Activated naive CD4-positive, alpha-beta T cell treated with anti-CD3 and anti-CD28 coated beads, Interleukin-2, amount 50 U/mL, for 24 hours (primary cell): ENCODE measurements around the gene SNX14.
"Not testable (repeated sequence)": the region's sequence is repeated elsewhere in the genome, so short reads cannot be mapped to it uniquely, and the experiment has no call there.

Source experiments
- H3K27ac Mint-ChIP-seq: one replicate; pipeline ENCODE4 v1.8.0; 2021; ENCODE audit warnings: mild to moderate bottlenecking, mixed read lengths
- H3K27me3 Mint-ChIP-seq: one replicate; pipeline ENCODE4 v1.8.0; 2021; ENCODE audit warnings: mixed read lengths
- H3K36me3 Mint-ChIP-seq: one replicate; pipeline ENCODE4 v1.8.0; 2021; ENCODE audit warnings: mixed read lengths
- H3K4me1 Mint-ChIP-seq: one replicate; pipeline ENCODE4 v1.8.0; 2021; ENCODE audit warnings: mixed read lengths
- H3K4me3 Mint-ChIP-seq: one replicate; pipeline ENCODE4 v1.8.0; 2021; ENCODE audit warnings: mild to moderate bottlenecking, mixed read lengths
- H3K9me3 Mint-ChIP-seq: one replicate; pipeline ENCODE4 v1.8.0; 2021; ENCODE audit warnings: mixed read lengths

Gene SNX14, protein sequence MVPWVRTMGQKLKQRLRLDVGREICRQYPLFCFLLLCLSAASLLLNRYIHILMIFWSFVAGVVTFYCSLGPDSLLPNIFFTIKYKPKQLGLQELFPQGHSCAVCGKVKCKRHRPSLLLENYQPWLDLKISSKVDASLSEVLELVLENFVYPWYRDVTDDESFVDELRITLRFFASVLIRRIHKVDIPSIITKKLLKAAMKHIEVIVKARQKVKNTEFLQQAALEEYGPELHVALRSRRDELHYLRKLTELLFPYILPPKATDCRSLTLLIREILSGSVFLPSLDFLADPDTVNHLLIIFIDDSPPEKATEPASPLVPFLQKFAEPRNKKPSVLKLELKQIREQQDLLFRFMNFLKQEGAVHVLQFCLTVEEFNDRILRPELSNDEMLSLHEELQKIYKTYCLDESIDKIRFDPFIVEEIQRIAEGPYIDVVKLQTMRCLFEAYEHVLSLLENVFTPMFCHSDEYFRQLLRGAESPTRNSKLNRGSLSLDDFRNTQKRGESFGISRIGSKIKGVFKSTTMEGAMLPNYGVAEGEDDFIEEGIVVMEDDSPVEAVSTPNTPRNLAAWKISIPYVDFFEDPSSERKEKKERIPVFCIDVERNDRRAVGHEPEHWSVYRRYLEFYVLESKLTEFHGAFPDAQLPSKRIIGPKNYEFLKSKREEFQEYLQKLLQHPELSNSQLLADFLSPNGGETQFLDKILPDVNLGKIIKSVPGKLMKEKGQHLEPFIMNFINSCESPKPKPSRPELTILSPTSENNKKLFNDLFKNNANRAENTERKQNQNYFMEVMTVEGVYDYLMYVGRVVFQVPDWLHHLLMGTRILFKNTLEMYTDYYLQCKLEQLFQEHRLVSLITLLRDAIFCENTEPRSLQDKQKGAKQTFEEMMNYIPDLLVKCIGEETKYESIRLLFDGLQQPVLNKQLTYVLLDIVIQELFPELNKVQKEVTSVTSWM

DNA sequence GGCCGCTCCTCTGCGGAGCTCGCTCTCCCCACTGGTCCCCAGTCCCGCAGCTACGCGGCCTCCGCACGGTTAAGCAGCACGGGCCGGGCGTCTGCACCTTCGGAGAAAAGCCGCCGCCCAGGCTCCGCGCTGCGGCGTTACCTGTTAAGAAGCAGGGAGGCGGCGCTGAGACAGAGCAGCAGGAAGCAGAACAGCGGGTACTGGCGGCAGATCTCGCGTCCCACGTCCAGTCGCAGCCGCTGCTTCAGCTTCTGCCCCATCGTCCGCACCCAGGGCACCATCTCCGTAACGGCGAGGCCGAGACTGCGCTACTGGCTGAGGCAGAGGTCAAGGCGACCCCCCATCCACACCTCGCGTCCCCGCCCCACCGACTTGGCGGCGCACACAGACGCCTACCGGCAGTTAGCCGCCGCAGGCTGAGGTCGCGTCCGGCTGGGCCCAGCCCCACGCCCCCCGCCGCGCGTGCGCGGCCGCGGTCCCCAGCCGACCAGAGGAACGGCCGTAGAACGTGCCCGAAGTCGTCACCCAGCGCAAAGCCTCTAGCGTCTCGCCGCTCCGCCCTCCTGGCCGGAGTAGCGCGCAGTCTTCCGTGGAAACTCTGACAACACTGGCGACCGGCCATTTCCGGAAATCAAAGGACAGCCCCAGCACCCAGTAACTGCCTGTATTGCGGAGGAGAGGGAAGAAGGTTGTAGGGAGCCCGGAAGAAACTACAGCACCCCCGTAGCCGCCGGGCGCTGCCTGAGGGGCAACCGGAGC lies at the start of gene SNX14:
SNX14 (minus strand) TSS at position 421 of the 759 bp plus-strand sequence; CDS start at position 281, 140 bp downstream.
- H3K4me1 Mint-ChIP-seq = peaks cover 55% of the 10 kb centered on the region
- H3K9me3 Mint-ChIP-seq = no peaks in the 10 kb centered on the region
- peak within 1 kb of the TSS; percentile 94 for H3K4me3 Mint-ChIP-seq
- H3K36me3 Mint-ChIP-seq = peaks cover 7% of the 10 kb centered on the region
- peak within 1 kb of the TSS; percentile 93 for H3K27ac Mint-ChIP-seq
- H3K27me3 Mint-ChIP-seq = no peaks in the 10 kb centered on the region

DNA sequence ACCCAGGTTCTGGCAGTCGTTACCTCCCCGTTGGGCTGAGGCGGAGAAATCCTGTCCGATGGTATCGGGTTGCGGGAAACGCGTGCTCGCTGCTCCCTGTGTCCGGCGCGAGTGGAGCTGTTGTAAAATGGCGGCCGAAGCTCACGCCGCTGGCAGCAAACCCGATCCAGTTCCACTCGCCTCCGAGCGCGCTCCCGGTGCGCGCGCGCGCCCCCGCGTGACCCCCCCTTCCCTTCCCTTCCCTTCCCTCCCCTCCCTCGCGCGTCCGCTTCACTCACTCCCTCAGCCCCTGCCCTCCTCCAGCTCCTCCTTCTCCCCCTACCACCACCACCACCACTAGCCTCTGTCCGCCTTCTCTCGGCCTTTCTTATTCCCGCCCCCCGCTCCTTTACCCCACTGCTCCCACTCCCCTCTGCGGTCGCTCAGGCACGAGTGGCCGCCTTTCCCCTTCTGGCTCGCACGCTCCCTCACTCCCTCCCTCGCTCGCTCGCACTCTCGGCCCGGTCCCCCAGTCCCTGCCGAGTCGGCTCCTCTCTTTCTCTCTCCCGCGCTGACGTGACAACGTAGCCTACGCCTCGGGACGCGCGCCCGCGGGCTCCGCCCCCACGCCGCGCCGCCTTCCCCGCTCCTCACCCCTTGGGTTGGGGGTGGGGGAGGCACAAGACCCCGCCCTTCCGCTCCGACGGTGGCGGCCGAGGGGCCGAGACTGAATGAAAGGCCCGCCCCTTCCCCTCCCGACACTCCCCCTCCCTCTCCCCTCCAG lies 49.3 kb upstream of the SNX14 start, which contains the start of gene SYNCRIP:
SYNCRIP (minus strand) TSS at position 113 of the 763 bp plus-strand sequence. CDS start 1,447 bp downstream, outside the sequence.
- peaks cover 49% of the 10 kb centered on the region for H3K4me1 Mint-ChIP-seq

GRCh38 chr6:85641897-85642773 lies 48.5 kb upstream of the SNX14 start:
- H3K4me1 Mint-ChIP-seq = peaks cover 57% of the 10 kb centered on the region
- H3K4me3 Mint-ChIP-seq = peak overlapping the region; percentile 95
- no peaks in the 10 kb centered on the region for H3K27me3 Mint-ChIP-seq
- no peaks in the 10 kb centered on the region for H3K9me3 Mint-ChIP-seq
- peak overlapping the region; percentile 96 for H3K27ac Mint-ChIP-seq
- peaks cover 39% of the 10 kb centered on the region for H3K36me3 Mint-ChIP-seq

More for the DNA sequence above, 49.3 kb upstream of the SNX14 start, which contains the start of gene SYNCRIP:
- Mint-ChIP-seq H3K27ac (peak within 1 kb of the TSS; percentile 96), H3K4me3 (peak within 1 kb of the TSS; percentile 95), H3K36me3 (peaks cover 33% of the 10 kb centered on the region), H3K9me3 (no peaks in the 10 kb centered on the region), H3K27me3 (no peaks in the 10 kb centered on the region)

GRCh38 chr6:85641522-85641896 lies 47.9 kb upstream of the SNX14 start:
- Mint-ChIP-seq H3K4me1 (peaks cover 62% of the 10 kb centered on the region), H3K27ac (peak overlapping the region; percentile 88), H3K27me3 (no peaks in the 10 kb centered on the region)

DNA sequence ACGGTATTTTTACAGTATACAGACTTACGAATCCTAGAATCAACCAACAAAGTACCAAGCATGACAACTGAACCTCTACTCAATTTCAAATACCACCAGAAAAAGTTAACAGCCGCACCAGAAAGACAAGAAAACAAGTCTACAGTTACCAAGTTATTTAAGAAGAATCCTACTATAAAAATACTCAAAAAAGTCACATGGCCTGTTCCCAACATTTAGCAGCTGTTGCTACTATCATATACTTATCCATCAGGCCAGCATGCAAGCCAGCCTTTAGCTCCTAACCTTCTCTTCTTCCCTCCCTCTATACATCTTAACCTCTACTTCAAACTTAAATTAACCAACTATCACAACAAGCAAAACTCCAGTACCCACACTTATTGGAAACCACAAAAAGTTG lies 47.2 kb upstream of the SNX14 start:
- H3K27me3 Mint-ChIP-seq = no peaks in the 10 kb centered on the region
- no peaks in the 10 kb centered on the region for H3K9me3 Mint-ChIP-seq
- peak overlapping the region; percentile 78 for H3K27ac Mint-ChIP-seq
- H3K4me1 Mint-ChIP-seq = peaks cover 63% of the 10 kb centered on the region
- H3K4me3 Mint-ChIP-seq = peak overlapping the region; percentile 95
- H3K36me3 Mint-ChIP-seq = peaks cover 44% of the 10 kb centered on the region

More at GRCh38 chr6:85641522-85641896, 47.9 kb upstream of the SNX14 start:
- H3K9me3 Mint-ChIP-seq = no peaks in the 10 kb centered on the region
- peak overlapping the region; percentile 95 for H3K4me3 Mint-ChIP-seq
- H3K36me3 Mint-ChIP-seq = peaks cover 42% of the 10 kb centered on the region

GRCh38 chr6:85637579-85637978 lies 43.9 kb upstream of the SNX14 start:
- Mint-ChIP-seq H3K27me3 (no peaks in the 10 kb centered on the region), H3K4me3 (peak overlapping the region; percentile 95), H3K4me1 (peaks cover 70% of the 10 kb centered on the region), H3K36me3 (peaks cover 50% of the 10 kb centered on the region), H3K9me3 (no peaks in the 10 kb centered on the region), H3K27ac (no peak overlapping the region)

- Mint-ChIP-seq H3K27me3 (no peaks in the 10 kb centered on the region), H3K4me3 (no peak overlapping the region), H3K27ac (no peak overlapping the region), H3K36me3 (peaks cover 32% of the 10 kb centered on the region), H3K9me3 (no peaks in the 10 kb centered on the region), H3K4me1 (peaks cover 65% of the 10 kb centered on the region)
These were observed 38.7 kb upstream of the SNX14 start for GRCh38 chr6:85632164-85632942.

GRCh38 chr6:85631117-85631516 lies 37.5 kb upstream of the SNX14 start:
- Mint-ChIP-seq H3K36me3 (peaks cover 28% of the 10 kb centered on the region), H3K4me1 (peaks cover 64% of the 10 kb centered on the region)
- not testable (repeated sequence) for H3K4me3 Mint-ChIP-seq, H3K27ac Mint-ChIP-seq, H3K9me3 Mint-ChIP-seq, H3K27me3 Mint-ChIP-seq

- Mint-ChIP-seq H3K27ac (peak overlapping the region; percentile 61), H3K27me3 (no peaks in the 10 kb centered on the region), H3K36me3 (peaks cover 39% of the 10 kb centered on the region), H3K4me3 (no peak overlapping the region), H3K4me1 (peaks cover 71% of the 10 kb centered on the region), H3K9me3 (no peaks in the 10 kb centered on the region)
These were observed 34.7 kb upstream of the SNX14 start for GRCh38 chr6:85628353-85628752.

DNA sequence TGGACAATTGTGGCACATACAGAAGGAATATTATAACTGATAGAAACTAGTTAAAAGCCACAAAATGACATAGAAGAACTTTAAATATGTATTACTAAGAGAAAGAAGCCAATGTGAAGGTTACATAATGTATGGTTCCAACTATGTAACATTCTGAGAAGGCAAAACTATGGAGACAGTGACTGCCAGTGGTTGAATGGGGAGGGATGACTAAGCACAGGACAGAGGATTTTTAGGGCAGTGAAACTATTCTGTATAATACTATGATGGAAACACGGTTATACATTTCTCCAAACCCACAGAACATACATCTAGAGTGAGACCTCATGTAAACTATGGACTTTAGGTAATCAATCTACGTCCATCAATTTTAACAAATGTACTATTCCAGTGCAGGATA lies 26.6 kb upstream of the SNX14 start:
- peaks cover 38% of the 10 kb centered on the region for H3K36me3 Mint-ChIP-seq
- H3K27ac Mint-ChIP-seq = no peak overlapping the region

GRCh38 chr6:85614780-85615179 lies 21.1 kb upstream of the SNX14 start:
- Mint-ChIP-seq H3K4me3 (no peak overlapping the region), H3K27me3 (no peaks in the 10 kb centered on the region), H3K36me3 (peaks cover 35% of the 10 kb centered on the region), H3K27ac (no peak overlapping the region), H3K4me1 (peaks cover 16% of the 10 kb centered on the region), H3K9me3 (no peaks in the 10 kb centered on the region)

More for the DNA sequence above, 26.6 kb upstream of the SNX14 start:
- Mint-ChIP-seq H3K9me3 (no peaks in the 10 kb centered on the region), H3K27me3 (no peaks in the 10 kb centered on the region), H3K4me1 (peaks cover 45% of the 10 kb centered on the region), H3K4me3 (no peak overlapping the region)

DNA sequence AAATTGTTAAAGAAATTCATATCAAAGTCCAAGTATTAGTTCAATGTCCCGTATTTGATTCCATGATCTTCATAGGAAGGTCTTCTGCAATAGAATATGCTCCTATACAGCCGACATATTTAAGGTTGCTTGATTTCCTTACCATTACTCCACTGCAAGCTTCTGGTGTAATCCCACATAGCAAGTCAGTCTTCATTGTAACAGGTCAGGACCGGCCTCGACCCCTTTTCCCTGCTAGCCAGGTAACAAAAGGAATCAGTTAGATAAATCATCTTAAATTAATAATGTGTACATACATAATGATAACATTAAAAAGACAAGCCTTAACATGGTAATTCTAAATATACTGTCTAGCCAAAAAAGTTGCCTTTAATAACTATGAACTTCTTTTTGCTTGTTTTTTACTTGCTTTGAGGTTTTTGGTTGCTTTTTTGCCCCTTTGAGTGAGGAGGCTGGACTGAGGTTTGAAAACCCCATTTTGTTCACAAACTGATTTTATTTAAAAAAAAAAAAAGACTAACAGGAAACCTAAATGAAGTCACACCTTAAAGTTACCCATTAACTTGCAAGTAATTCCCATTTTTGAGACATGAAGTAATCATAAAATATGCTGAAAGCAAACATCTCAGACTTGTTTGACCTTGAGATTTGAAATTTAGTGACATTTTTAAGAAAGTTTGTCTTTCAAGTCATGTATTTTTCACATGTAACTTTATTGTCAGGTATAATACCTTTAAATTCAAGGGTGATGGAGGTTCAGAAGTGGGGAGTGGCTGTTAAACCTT lies 19.2 kb upstream of the SNX14 start:
- Mint-ChIP-seq H3K4me1 (peaks cover 9% of the 10 kb centered on the region), H3K9me3 (no peaks in the 10 kb centered on the region), H3K27ac (no peak overlapping the region), H3K27me3 (no peaks in the 10 kb centered on the region), H3K36me3 (peaks cover 35% of the 10 kb centered on the region), H3K4me3 (no peak overlapping the region)
